GM12864 (cell line): ENCODE results near the gene SOBP.

ENCODE experiments used
- DNase-seq: peaks from one replicate; pipeline ENCODE4 v3.0.0-alpha.2; 2011; ENCODE audit warnings: low read depth
- H3K4me3 ChIP-seq: 2 replicates; pipeline ENCODE4 v1.5.1; 2011; ENCODE audit warnings: mild to moderate bottlenecking, low read depth, low read length, control low read depth
- CTCF ChIP-seq: IDR thresholded peaks from 2 replicates; pipeline ENCODE4 v1.5.1; 2011; ENCODE audit warnings: low read depth, mild to moderate bottlenecking, moderate library complexity, low read length, control low read depth, inconsistent platforms; ENCODE audit errors: missing control alignments

SOBP gene

GRCh38 chr6:107572886-107573285 lies 83.0 kb downstream of the SOBP start:
- no peak for TF ChIP-seq CTCF
- DNase-seq = no peak
- H3K4me3 ChIP-seq = no peak overlapping the region

- no peak for TF ChIP-seq CTCF
- no peak overlapping the region for H3K4me3 ChIP-seq
- no peak for DNase-seq
Measured at GRCh38 chr6:107574856-107575255, 84.9 kb downstream of the SOBP start.

- DNase-seq = no peak
- TF ChIP-seq CTCF = no peak
- H3K4me3 ChIP-seq = no peak overlapping the region
Measured at GRCh38 chr6:107576852-107577251, 86.9 kb downstream of the SOBP start.

GRCh38 chr6:107578642-107579341 lies 88.9 kb downstream of the SOBP start:
- H3K4me3 ChIP-seq = no peak overlapping the region
- no peak for TF ChIP-seq CTCF
- no peak for DNase-seq

GRCh38 chr6:107579456-107580056 lies 89.6 kb downstream of the SOBP start:
- H3K4me3 ChIP-seq = no peak overlapping the region
- no peak for TF ChIP-seq CTCF
- DNase-seq = no peak

- DNase-seq = no peak
- no peak for TF ChIP-seq CTCF
- H3K4me3 ChIP-seq = no peak overlapping the region
Measured at GRCh38 chr6:107582086-107582485, 92.2 kb downstream of the SOBP start.

GRCh38 chr6:107584726-107585125 lies 94.8 kb downstream of the SOBP start:
- DNase-seq = no peak
- no peak for TF ChIP-seq CTCF
- H3K4me3 ChIP-seq = no peak overlapping the region
